NB4 (cell line): ENCODE data around the gene GKN2.

Source experiments
- DNase-seq: peaks from one replicate; pipeline ENCODE4 v3.0.0; 2010; ENCODE audit warnings: low read depth
- H3K4me3 ChIP-seq: one replicate; pipeline ENCODE4 v1.5.1; 2011; ENCODE audit warnings: mild to moderate bottlenecking, low read depth, low read length, moderate library complexity
- CTCF ChIP-seq: IDR thresholded peaks from one replicate; pipeline ENCODE4 v1.5.1; 2012; ENCODE audit warnings: low read depth, low read length
- MAX ChIP-seq: IDR thresholded peaks from 2 replicates; pipeline ENCODE4 v1.6.1; 2011; ENCODE audit warnings: low read depth, low read length
- MYC ChIP-seq: IDR thresholded peaks from 2 replicates; pipeline ENCODE4 v1.6.1; 2011; ENCODE audit warnings: low read depth, low read length
- POLR2A ChIP-seq: IDR thresholded peaks from 2 replicates; pipeline ENCODE4 v1.6.1; 2011; ENCODE audit warnings: mild to moderate bottlenecking; ENCODE audit not compliant: insufficient read length; ENCODE audit errors: extremely low read depth

The GKN2 gene

GRCh38 chr2:68931149-68931711 is 21.5 kb downstream of the GKN2 start:
- TF ChIP-seq CTCF, result no peak
- TF ChIP-seq POLR2A, result no peak
- no peak for DNase-seq
- no peak overlapping the region for H3K4me3 ChIP-seq

GRCh38 chr2:68926796-68927195 is 25.9 kb downstream of the GKN2 start:
- H3K4me3 ChIP-seq, result no peak overlapping the region
- TF ChIP-seq CTCF, result no peak
- no peak for TF ChIP-seq MYC
- TF ChIP-seq POLR2A, result no peak
- TF ChIP-seq MAX, result no peak
- no peak for DNase-seq

- TF ChIP-seq MAX, result 0 out of 2 replicates have a peak, but pooled peaks have one; percentile 40
- peak; percentile 26; the same call in 1 of the 2 replicates for TF ChIP-seq MYC
- peak; percentile 98 for TF ChIP-seq CTCF
- TF ChIP-seq POLR2A, result no peak
- no peak overlapping the region for H3K4me3 ChIP-seq
- DNase-seq, result peak; percentile 72
These were observed 27.3 kb downstream of the GKN2 start for GRCh38 chr2:68925295-68925896.

GRCh38 chr2:68921646-68922045 is 31.0 kb downstream of the GKN2 start:
- H3K4me3 ChIP-seq, result no peak overlapping the region
- no peak for TF ChIP-seq MYC
- no peak for TF ChIP-seq CTCF
- TF ChIP-seq MAX, result no peak
- no peak for TF ChIP-seq POLR2A
- DNase-seq, result no peak

- TF ChIP-seq CTCF (no peak), POLR2A (no peak), MAX (no peak), MYC (no peak)
- no peak for DNase-seq
- no peak overlapping the region for H3K4me3 ChIP-seq
These were observed 32.1 kb downstream of the GKN2 start for GRCh38 chr2:68920481-68921170.
